Astrocyte (in vitro differentiated cells and primary cell): Measurements from ENCODE around the gene PRKCA.

Source experiments
- CTCF ChIP-seq: IDR thresholded peaks from 2 replicates; pipeline ENCODE4 v1.5.1; 2011; ENCODE audit warnings: low read depth, mild to moderate bottlenecking, inconsistent platforms, low read length, moderate library complexity; ENCODE audit not compliant: insufficient read depth
- EZH2 ChIP-seq: IDR thresholded peaks from 2 replicates; pipeline ENCODE4 v1.6.1; 2012; ENCODE audit warnings: mild to moderate bottlenecking, low read length, inconsistent platforms; ENCODE audit not compliant: insufficient read depth

GRCh38 chr17:66775271-66775670 lies 472.9 kb downstream of the PRKCA start:
- no peak for TF ChIP-seq CTCF
- TF ChIP-seq EZH2 = no peak
